GM12864 (cell line): Measurements from ENCODE around the gene PPM1B.

Experiments
- DNase-seq: peaks from one replicate; pipeline ENCODE4 v3.0.0-alpha.2; 2011; ENCODE audit warnings: low read depth
- H3K4me3 ChIP-seq: 2 replicates; pipeline ENCODE4 v1.5.1; 2011; ENCODE audit warnings: mild to moderate bottlenecking, low read depth, low read length, control low read depth
- TF ChIP-seq, protein P1 (sequence below): IDR thresholded peaks from 2 replicates; pipeline ENCODE4 v1.5.1; 2011; ENCODE audit warnings: low read depth, mild to moderate bottlenecking, moderate library complexity, low read length, control low read depth, inconsistent platforms; ENCODE audit errors: missing control alignments

PPM1B gene

GRCh38 chr2:44168681-44169154 is at the start of gene PPM1B:
Gene PPM1B, plus strand, starts transcription at chr2:44168875. Its CDS starts 32,325 bp downstream, at chr2:44201200.
- peak within 1 kb of the TSS; percentile 83 for H3K4me3 ChIP-seq
- TF ChIP-seq, protein P1, sequence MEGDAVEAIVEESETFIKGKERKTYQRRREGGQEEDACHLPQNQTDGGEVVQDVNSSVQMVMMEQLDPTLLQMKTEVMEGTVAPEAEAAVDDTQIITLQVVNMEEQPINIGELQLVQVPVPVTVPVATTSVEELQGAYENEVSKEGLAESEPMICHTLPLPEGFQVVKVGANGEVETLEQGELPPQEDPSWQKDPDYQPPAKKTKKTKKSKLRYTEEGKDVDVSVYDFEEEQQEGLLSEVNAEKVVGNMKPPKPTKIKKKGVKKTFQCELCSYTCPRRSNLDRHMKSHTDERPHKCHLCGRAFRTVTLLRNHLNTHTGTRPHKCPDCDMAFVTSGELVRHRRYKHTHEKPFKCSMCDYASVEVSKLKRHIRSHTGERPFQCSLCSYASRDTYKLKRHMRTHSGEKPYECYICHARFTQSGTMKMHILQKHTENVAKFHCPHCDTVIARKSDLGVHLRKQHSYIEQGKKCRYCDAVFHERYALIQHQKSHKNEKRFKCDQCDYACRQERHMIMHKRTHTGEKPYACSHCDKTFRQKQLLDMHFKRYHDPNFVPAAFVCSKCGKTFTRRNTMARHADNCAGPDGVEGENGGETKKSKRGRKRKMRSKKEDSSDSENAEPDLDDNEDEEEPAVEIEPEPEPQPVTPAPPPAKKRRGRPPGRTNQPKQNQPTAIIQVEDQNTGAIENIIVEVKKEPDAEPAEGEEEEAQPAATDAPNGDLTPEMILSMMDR, result no peak
- DNase-seq, result no peak

DNA sequence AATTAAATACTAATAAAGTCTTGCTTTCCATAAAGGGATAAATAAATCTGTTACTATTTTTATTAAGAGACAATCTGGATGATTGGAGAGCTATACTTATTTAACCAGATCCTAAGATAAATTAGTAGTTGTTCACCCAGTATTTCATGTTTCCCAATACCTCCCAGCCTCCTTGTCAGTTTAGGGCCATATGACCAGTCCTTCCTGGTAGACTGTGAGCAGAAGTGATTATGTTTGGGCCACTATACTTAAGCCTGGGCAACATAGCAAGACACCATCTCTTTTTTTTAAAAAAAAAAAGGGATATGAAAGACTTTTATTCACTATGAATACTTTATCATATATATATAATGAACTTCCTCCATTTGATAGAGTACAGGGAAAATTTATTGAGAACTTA is 48.8 kb upstream of the PPM1B start:
- TF ChIP-seq, protein P1, result no peak
- DNase-seq, result no peak
- no peak overlapping the region for H3K4me3 ChIP-seq

DNA sequence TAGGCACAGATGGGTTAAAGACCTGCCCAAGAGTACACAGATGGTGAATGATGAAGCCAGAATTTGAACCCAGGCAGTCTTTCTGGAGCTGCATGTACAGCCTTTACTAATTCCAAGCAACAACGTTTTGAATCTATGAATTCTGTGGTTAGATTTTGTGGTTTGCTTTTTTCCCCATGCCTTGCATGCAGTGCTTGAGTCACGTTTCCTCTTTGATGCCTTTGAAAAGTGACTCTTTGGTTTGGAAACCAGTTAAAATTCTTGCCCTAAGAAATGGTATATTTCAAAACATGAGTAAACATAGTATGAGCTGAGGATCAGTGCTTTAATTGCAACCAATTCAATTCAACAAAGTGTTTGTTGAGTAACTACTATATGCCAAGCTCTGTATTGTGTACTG is 48.2 kb upstream of the PPM1B start:
- TF ChIP-seq, protein P1, result no peak
- H3K4me3 ChIP-seq, result no peak overlapping the region
- DNase-seq, result no peak

GRCh38 chr2:44121899-44122298 is 46.8 kb upstream of the PPM1B start:
- DNase-seq, result no peak
- no peak overlapping the region for H3K4me3 ChIP-seq
- TF ChIP-seq, protein P1, result no peak

DNA sequence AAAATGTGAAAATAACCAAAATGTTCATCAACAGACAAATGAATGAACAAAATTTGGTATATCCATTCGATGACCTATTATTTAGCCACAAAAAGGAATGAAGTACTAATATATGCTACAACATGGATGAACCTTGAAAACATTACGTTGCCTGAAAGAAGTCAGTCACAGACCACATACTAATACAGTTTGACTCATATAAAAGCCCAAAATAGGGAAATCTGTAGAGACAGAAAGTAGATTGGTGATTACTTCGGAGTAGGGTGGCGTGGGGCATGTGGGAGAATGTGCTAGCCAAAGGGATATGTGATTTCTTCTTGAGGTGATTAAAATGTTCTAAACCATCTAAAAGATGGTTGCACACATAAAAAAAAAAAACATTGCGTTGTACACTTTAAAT is 44.2 kb upstream of the PPM1B start:
- TF ChIP-seq, protein P1, result no peak
- no peak overlapping the region for H3K4me3 ChIP-seq
- no peak for DNase-seq

DNA sequence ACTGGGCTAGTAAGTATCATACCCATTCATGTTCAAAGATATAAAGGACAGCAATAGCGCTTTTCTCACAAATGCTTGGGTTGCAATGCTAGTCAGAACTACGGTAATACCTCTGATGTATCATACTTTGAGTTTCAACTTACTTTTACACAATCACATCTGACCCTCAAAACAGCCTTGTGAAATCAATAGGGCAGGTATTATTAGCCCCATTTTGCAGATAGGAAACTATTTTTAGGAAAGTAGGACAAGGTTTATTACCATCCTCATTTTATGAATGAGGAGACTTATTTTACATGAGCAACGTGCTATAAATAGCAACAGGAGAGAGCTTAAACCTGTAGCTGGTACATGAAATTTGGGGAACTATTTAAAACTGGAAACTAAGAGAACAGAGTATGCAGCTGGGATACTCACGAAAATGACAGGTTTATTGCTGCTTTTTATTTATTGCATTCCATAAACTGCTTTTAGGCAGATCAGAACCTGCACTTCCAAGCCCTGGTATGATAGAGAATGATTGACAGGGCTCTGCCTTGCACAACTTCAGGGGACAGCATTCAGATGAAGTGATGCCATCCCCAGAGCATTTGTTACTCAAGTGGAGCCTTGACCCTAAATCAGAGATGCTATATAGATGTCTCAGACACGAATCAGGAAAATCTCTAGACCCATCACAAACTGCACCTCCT is 42.4 kb upstream of the PPM1B start:
- DNase-seq, result no peak
- H3K4me3 ChIP-seq, result no peak overlapping the region
- TF ChIP-seq, protein P1, result no peak

DNA sequence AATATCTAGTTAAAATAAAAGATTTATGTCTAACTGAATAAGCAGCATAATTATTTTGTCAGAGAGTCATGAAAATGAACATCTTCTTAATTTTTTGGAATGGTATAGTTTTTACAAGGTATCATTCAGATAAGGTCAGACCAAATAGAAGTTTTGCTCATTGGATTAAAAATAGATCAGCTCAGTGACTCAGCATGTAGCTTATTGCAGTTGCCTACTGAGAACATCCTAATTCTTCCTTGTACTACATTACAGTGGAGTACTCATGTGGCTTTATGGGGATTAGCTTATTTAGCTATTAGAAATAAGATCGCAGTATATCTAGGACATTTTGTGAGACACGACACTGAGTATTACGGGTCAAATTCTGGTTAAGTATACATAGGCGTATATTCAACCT is 38.2 kb upstream of the PPM1B start:
- no peak overlapping the region for H3K4me3 ChIP-seq
- TF ChIP-seq, protein P1, result no peak
- DNase-seq, result no peak
